Ovary (tissue), 9 donors: ENCODE data around the gene KCTD19. TPM values are rescaled to one million over a fixed set of nuclear protein-coding genes. Genes with fewer than 3 reads are reported as not detected.

Source experiments
- DNase-seq, 5 donors: peaks; one replicate each; pipeline ENCODE4 v3.0.0-alpha.2; 2019 to 2020
- H3K27ac ChIP-seq, 2 donors: fragments of 200-600 bp; one replicate each; pipeline versions ENCODE4 v1.5.1 to v1.8.0; 2019 to 2022
- H3K27me3 ChIP-seq: fragments of 200-600 bp; one replicate; pipeline ENCODE4 v1.8.0; 2022
- H3K36me3 ChIP-seq: fragments of 200-600 bp; sonication (generic); one replicate; pipeline ENCODE4 v1.5.1; 2019
- H3K4me1 ChIP-seq: one replicate; pipeline ENCODE4 v1.8.1; 2013; ENCODE audit warnings: mild to moderate bottlenecking, moderate library complexity; ENCODE audit not compliant: insufficient read depth
- H3K4me3 ChIP-seq: fragments of 200-600 bp; sonication (generic); one replicate; pipeline ENCODE4 v1.5.1; 2017
- H3K9me3 ChIP-seq, 2 donors: fragments of 200-600 bp in 1 of 2; sonication (generic) in 1 of 2; one replicate each; pipeline versions ENCODE4 v1.5.1 to v1.8.1; 2013 to 2019; ENCODE audit warnings: mild to moderate bottlenecking in 1 of 2, moderate library complexity in 1 of 2
- EP300 ChIP-seq: sonication (generic); formaldehyde crosslinking; IDR thresholded peaks from one replicate; pipeline ENCODE4 v1.6.1; 2017; ENCODE audit warnings: antibody characterized with exemption
- POLR2A ChIP-seq: fragments of 450-650 bp; IDR thresholded peaks from one replicate; pipeline ENCODE4 v1.6.1; 2017; ENCODE audit warnings: antibody characterized with exemption, mild to moderate bottlenecking, moderate library complexity
- WGBS, 3 donors: extraction: QIAGEN DNeasy Blood & Tissue Kit in 1 of 3; methylation state at CpG; one replicate each; pipeline versions ENCODE4 v1.1.5 to v1.1.7; 2013 to 2017; 5-methylcytosine and 5-hydroxymethylcytosine counted together
- intact Hi-C, 4 donors: fragments of 100-400 bp; cut with DNase I; formaldehyde crosslinking; loops; one replicate each; pipeline versions ENCODE4 v1.11.0 to v1.15.1; 2022 to 2023
- polyA plus RNA-seq, 2 donors: library from polyadenylated mRNA; stranded (reverse); fragments of 200-250 nt in 1 of 2; fragments of 350-450 nt in 1 of 2; fragmentation: Illumina TruSeq in 1 of 2; extraction: RNeasy Lipid Tissue Mini Kit (QIAGEN cat#74804) in 1 of 2; gene quantifications; one replicate each; pipeline ENCODE4 v1.2.3, GENCODE V29; 2013 to 2014
- total RNA-seq, 7 donors: library from RNA; depleted of rRNA in 2 of 7; stranded (reverse); fragments of >200 nt in 2 of 7; fragmentation: NEBNext Ultra II Directional in 3 of 7; extraction: Animal tissue kit (Norgen Biotek cat#: 25700) in 3 of 7; gene quantifications; one replicate each; pipeline versions ENCODE4 v1.1.0 to v1.2.4, GENCODE V29; 2016 to 2023
- TF ChIP-seq, protein P1 (sequence below), 3 donors: fragments of 450-650 bp in 2 of 3; fragments of 200-600 bp in 1 of 3; IDR thresholded peaks; one replicate each; pipeline versions ENCODE4 v1.5.1 to v1.8.0; 2016 to 2022; ENCODE audit warnings: antibody characterized with exemption in 3 of 3, mild to moderate bottlenecking in 1 of 3
- donor health status: DM: no; HTN: no; CAD: no; lungs with moderate emphysema.
- donor health status: DM: no; HTN: no; CAD: no.
- donor health status: Bipolar disorder and iron deficiency.
- donor health status: DM: yes; HTN: yes; CAD: no.
- donor health status: DM: no; HTN: no; CAD: no.
- donor health status: DM: yes; HTN: yes; CAD: no.

The KCTD19 gene
- total and polyA plus RNA-seq, 9 donors, result 0.05 to 0.70 (median 0.12) TPM; not detected in 4

DNA sequence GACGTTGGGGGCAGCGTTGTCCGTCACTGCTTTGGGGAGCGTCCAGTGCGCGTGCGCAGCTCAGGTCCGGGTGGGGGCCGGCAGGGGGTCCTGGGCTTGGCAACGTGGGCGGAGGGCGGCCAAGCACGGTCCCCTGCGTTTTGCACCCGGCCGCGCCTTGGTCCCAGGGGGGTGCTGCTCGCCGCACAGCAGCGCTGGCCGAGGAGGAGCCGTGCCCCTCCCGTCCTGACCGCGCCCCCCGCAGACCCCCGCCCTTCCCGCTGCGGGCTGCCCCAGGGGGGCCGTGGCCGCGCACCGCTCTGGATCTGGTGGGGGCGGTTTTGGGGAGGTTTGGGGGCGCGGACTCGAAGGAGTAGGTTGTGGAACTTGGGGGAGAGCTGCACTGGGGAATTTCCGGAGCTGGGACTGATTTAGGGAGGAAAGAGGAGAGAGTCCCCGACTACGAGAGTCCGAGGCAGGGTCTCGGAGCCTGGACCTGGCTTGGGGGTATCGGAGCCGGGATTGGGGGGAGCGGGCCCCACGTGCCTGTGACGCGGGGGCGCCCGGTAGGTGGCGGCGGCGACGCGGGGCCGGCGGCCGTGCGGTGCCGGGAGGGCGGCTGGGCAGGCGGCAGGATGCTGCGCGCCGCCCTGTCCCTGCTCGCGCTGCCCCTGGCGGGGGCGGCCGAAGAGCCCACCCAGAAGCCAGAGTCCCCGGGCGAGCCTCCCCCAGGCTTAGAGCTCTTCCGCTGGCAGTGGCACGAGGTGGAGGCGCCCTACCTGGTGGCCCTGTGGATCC lies 78.0 kb downstream of the KCTD19 start, which contains the start of gene SLC9A5:
SLC9A5 (plus strand) TSS at position 579 of the 777 bp plus-strand sequence; CDS start at position 615, 36 bp downstream.
- TF ChIP-seq POLR2A (peak; percentile 9), EP300 (no peak)
- TF ChIP-seq, protein P1, sequence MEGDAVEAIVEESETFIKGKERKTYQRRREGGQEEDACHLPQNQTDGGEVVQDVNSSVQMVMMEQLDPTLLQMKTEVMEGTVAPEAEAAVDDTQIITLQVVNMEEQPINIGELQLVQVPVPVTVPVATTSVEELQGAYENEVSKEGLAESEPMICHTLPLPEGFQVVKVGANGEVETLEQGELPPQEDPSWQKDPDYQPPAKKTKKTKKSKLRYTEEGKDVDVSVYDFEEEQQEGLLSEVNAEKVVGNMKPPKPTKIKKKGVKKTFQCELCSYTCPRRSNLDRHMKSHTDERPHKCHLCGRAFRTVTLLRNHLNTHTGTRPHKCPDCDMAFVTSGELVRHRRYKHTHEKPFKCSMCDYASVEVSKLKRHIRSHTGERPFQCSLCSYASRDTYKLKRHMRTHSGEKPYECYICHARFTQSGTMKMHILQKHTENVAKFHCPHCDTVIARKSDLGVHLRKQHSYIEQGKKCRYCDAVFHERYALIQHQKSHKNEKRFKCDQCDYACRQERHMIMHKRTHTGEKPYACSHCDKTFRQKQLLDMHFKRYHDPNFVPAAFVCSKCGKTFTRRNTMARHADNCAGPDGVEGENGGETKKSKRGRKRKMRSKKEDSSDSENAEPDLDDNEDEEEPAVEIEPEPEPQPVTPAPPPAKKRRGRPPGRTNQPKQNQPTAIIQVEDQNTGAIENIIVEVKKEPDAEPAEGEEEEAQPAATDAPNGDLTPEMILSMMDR (IDR thresholded peaks at IDR 0.05), result peak in 1 of 3 donors; percentile 50
- peak within 1 kb of the TSS; percentile 34 for H3K4me3 ChIP-seq
- WGBS, 3 donors, result 0 to 1% (median 1%) methylated on average over 52 to 75 of the region's 75 CpGs
- peaks cover 12% of the 10 kb centered on the region for H3K4me1 ChIP-seq
- peak in 4 of 5 donors; percentile 51 to 69 (median 64) for DNase-seq
- H3K36me3 ChIP-seq, result no peaks in the 10 kb centered on the region
- H3K27me3 ChIP-seq, result no peaks in the 10 kb centered on the region
- intact Hi-C loops, result no loop called here
- H3K9me3 ChIP-seq, result no peaks in the 10 kb centered on the region
- H3K27ac ChIP-seq, result no peak within 1 kb of the TSS

DNA sequence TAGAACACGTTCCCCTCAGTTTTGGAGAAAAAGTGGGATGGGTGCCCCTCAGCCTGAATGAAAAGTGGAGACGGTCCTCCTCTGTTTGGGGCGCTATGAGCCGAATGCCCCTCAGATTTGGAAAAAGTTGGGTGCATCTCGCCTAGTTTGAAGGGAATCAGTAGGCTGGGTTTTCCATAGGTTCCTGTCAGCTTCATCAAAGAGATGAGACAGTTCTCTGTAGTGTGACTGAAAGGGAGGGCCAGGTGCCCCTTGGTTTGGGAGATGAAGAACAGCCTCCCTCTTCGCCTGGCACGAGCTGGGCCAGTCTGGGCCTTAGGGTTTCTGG lies 78.5 kb downstream of the KCTD19 start:
- Histone ChIP-seq H3K27me3 (no peaks in the 10 kb centered on the region), H3K27ac (no peak overlapping the region), H3K9me3 (no peaks in the 10 kb centered on the region), H3K36me3 (no peaks in the 10 kb centered on the region), H3K4me1 (peaks cover 12% of the 10 kb centered on the region), H3K4me3 (peak overlapping the region; percentile 34)
- intact Hi-C loops, result no loop called here
- 3 to 5% (median 3%) methylated on average over 7 of the region's 7 CpGs for WGBS, 3 donors
- no peak for DNase-seq
- TF ChIP-seq, protein P1 (IDR thresholded peaks at IDR 0.05), result no peak
- TF ChIP-seq EP300, result no peak
- no peak for TF ChIP-seq POLR2A

DNA sequence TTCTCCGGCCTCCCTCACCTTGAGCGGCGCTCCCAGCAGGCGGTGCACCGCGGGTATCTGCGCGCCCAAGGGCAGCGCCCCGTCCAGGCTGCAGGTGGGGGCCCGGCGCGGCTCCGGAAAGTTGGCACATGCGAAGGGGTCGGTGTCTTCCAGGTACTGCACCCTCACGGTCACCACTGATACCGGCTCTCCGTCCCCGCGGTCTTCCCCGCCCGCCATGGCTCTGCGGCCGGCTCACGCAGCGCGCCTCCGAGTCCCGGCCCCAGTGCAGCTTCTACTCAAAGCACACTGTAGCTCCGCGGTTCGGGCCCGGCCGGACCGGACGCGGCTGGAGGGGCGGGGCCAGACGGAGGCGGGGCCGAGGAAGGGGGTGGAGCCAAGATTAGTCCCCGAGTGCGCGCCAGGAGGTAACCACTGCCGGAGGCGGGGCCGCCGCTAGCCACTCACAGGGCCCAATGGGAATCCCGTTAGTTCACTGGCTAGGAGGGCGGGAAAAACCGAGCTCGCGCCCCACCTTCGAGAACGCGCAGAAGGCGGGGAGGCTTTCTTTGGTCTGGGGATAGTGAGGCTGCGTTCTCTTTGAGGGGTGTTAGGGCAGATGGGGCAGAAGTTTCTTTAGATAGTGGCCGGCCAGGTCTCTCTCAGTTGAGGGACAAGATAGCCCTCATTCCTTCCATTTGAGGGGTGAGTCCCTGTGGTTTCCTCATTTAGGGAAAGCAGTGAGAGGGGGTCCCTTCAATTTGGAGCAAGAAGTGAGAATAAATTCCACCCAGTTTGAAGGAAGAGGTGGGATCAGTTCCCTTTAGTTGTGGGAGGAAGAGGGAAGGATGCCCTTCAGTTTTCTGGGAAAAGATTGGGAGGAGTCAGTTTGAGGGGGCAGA lies 79.1 kb downstream of the KCTD19 start, which contains the start of gene FHOD1:
FHOD1 (minus strand) TSS at position 290 of the 881 bp plus-strand sequence; CDS start at position 219, 71 bp downstream.
- Histone ChIP-seq H3K36me3 (no peaks in the 10 kb centered on the region), H3K27ac (peak within 1 kb of the TSS; percentile 61 to 85), H3K4me3 (peak within 1 kb of the TSS; percentile 79), H3K27me3 (no peaks in the 10 kb centered on the region), H3K4me1 (peaks cover 12% of the 10 kb centered on the region), H3K9me3 (no peaks in the 10 kb centered on the region)
- intact Hi-C loops, result no loop called here
- peak; percentile 98 to 100 (median 99) for DNase-seq
- WGBS, 3 donors, result 0 to 1% (median 0%) methylated on average over 60 of the region's 60 CpGs
- TF ChIP-seq, protein P1 (IDR thresholded peaks at IDR 0.05), result no peak
- peak; percentile 60 for TF ChIP-seq POLR2A
- TF ChIP-seq EP300, result no peak

DNA sequence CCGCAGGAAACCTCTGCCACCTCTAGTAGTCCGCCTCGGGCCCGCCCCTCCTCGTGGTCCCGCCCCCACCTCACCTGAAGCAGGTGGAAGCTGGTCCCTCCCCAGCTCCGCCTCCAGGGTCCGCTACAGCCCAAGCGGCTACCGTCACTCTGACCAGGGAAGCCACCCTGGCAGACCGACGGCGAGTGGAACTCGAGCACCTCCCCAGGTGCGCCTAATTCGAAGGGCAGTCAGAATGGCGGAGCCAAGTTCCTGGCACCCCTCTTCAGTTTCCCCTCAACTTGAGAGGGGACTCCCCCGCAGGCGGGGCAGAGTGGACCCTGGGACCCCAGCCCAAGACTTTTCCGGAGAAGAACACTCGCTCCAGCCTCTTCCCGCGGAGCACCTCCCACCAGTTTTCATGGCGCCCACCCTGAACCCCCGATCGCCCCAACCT lies 79.8 kb downstream of the KCTD19 start:
- no peaks in the 10 kb centered on the region for H3K36me3 ChIP-seq
- peak overlapping the region; percentile 61 to 85 for H3K27ac ChIP-seq
- H3K9me3 ChIP-seq, result no peaks in the 10 kb centered on the region
- WGBS, 3 donors, result 0 to 1% (median 1%) methylated on average over 25 to 26 of the region's 26 CpGs
- peaks cover 12% of the 10 kb centered on the region for H3K4me1 ChIP-seq
- H3K4me3 ChIP-seq, result peak overlapping the region; percentile 79
- peak in 3 of 5 donors; percentile 63 to 78 (median 76) for DNase-seq
- intact Hi-C loops, result no loop called here
- no peaks in the 10 kb centered on the region for H3K27me3 ChIP-seq
- TF ChIP-seq, protein P1 (IDR thresholded peaks at IDR 0.05), result peak in 1 of 3 donors; percentile 13
- no peak for TF ChIP-seq POLR2A
- no peak for TF ChIP-seq EP300
